ENCODE data around the gene CDKAL1. TPM values are rescaled to one million over a fixed set of nuclear protein-coding genes. Genes with fewer than 3 reads are reported as not detected.

Gene CDKAL1
- total RNA-seq, 1 donor from 2014 or later: 39.6 TPM

DNA sequence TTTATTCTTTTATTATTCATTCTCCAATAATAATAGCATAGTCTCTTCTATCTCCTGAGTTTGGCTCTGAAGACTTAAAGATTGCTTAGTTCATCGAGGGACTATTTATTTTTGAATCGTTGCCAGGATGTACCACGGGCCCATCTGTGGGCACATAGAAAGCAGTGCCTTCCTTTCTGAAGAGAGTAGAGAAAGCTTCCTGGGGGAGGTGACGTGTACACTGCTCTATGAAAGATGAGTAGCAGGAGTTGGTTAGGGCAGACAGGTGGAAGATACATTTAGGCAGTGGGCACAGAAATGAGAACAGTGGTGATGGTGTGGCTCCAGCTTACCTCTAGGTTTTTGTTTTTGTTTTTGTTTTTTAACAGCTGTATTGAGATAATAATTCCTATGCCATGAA lies 98.4 kb downstream of the CDKAL1 start:
- H3K4me1 ChIP-seq: peaks cover 20% of the 10 kb centered on the region
- H3K79me2 ChIP-seq (ENCODE audit: low read depth): peaks cover 22% of the 10 kb centered on the region
- H3K4me3 Mint-ChIP-seq: no peak overlapping the region
- H3K9me3 Mint-ChIP-seq: peaks cover 4% of the 10 kb centered on the region
- no peaks in the 10 kb centered on the region for H4K20me1 ChIP-seq (ENCODE audit: low read depth)
- H3K4me1 Mint-ChIP-seq: peaks cover 2% of the 10 kb centered on the region
- TF ChIP-seq CTCF (IDR thresholded peaks at IDR 0.05): no peak
- H3K9ac ChIP-seq: no peak overlapping the region
- no peaks in the 10 kb centered on the region for H3K27me3 Mint-ChIP-seq (ENCODE audit: insufficient read depth, low read depth)
- H3K36me3 Mint-ChIP-seq: peaks cover 9% of the 10 kb centered on the region
- H3K27ac ChIP-seq: no peak overlapping the region
- no peak overlapping the region for H3K4me3 ChIP-seq
- H3K4me2 ChIP-seq: no peak overlapping the region
- no peaks in the 10 kb centered on the region for H3K9me3 ChIP-seq (ENCODE audit: low read depth)
- no peaks in the 10 kb centered on the region for H3K36me3 ChIP-seq
- no peaks in the 10 kb centered on the region for H3K27me3 ChIP-seq
- no peak for DNase-seq (ENCODE audit: low spot score)
- H3K27ac Mint-ChIP-seq: peak overlapping the region; percentile 42
- peaks cover 11% of the 10 kb centered on the region for H3F3A ChIP-seq (ENCODE audit: low read depth)
- no peak overlapping the region for H2AFZ ChIP-seq (replicated peaks)

DNA sequence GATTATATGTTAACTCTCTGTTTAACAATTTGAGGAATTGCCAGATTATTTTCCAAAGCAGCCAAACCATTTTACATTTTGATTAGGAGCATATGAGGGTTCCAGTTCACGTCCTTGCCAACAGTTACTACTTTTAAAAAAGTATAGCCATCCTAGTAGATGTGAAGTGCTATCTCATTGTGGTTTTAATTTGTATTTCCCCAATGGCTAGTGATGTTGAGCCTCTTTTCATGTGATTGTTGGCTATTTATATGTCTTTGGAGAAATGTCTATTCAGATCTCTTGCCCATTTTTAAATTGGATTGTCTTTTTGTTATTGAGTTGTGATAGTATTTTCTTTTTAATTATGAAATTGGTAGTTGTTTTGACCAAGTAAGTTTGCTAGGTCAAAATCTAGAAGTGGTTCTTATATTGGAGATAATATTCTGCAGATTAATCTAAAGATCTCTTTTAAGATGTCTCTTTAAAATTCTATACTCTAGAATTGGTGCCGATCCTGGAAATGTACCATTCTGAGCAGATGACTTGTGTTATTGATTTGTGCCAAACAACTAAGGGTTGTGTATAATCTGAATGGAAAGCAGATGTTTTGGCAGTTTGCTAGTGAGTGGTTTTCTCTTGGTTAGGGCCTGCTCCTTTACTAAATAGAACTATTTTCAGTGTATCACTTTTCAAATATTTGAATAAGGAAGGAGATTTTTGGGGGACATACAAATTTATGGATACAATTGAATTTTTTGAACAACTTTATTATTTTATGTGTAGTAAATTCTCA lies 99.5 kb downstream of the CDKAL1 start:
- no peaks in the 10 kb centered on the region for H3K27me3 Mint-ChIP-seq (ENCODE audit: insufficient read depth, low read depth)

DNA sequence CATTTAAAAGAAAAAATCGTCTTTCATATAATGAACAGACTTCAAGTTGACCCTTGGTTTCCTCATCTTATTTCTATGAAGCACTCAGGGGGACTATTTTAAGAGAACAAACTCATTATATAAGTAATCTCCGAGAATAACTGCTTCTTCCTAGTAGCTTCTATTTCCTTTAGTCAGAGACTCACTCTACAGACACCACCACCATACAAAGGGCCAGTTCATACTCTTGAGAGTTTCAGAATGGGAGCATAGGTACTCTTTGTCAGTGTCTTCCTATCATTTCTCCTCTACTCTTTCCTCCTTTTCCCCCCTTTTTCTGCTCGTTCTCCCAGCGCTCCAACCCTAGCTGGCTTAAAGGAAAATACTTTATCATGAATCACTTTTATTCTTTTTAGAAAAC lies 104.9 kb downstream of the CDKAL1 start:
- Histone ChIP-seq H2AFZ (replicated peaks) (no peak overlapping the region), H3K9me3 (ENCODE audit: low read depth) (no peaks in the 10 kb centered on the region), H3K4me1 (peaks cover 10% of the 10 kb centered on the region), H3K4me3 (no peak overlapping the region), H3K27me3 (no peaks in the 10 kb centered on the region), H3K4me2 (no peak overlapping the region), H3K27ac (no peak overlapping the region), H3K79me2 (ENCODE audit: low read depth) (peaks cover 3% of the 10 kb centered on the region), H3K9ac (no peak overlapping the region), H4K20me1 (ENCODE audit: low read depth) (no peaks in the 10 kb centered on the region), H3F3A (ENCODE audit: low read depth) (no peaks in the 10 kb centered on the region), H3K36me3 (no peaks in the 10 kb centered on the region)
- no peak overlapping the region for H3K4me3 Mint-ChIP-seq
- peaks cover 8% of the 10 kb centered on the region for H3K36me3 Mint-ChIP-seq
- H3K27ac Mint-ChIP-seq: no peak overlapping the region
- peaks cover 8% of the 10 kb centered on the region for H3K4me1 Mint-ChIP-seq
- TF ChIP-seq CTCF (IDR thresholded peaks at IDR 0.05): no peak
- no peak for TF ChIP-seq EZH2phosphoT487 (IDR thresholded peaks at IDR 0.05)
- TF ChIP-seq EZH2 (IDR thresholded peaks at IDR 0.05): no peak
- peaks cover 4% of the 10 kb centered on the region for H3K9me3 Mint-ChIP-seq
- no peaks in the 10 kb centered on the region for H3K27me3 Mint-ChIP-seq (ENCODE audit: insufficient read depth, low read depth)
- DNase-seq (ENCODE audit: low spot score): no peak

More for the DNA sequence above, 99.5 kb downstream of the CDKAL1 start:
- Histone ChIP-seq H3K9ac (no peak overlapping the region), H2AFZ (replicated peaks) (no peak overlapping the region), H3K79me2 (ENCODE audit: low read depth) (peaks cover 13% of the 10 kb centered on the region), H3K4me3 (no peak overlapping the region), H3K4me1 (peaks cover 16% of the 10 kb centered on the region), H3K36me3 (no peaks in the 10 kb centered on the region), H3K27me3 (no peaks in the 10 kb centered on the region), H3F3A (ENCODE audit: low read depth) (peaks cover 11% of the 10 kb centered on the region), H3K27ac (no peak overlapping the region), H3K9me3 (ENCODE audit: low read depth) (no peaks in the 10 kb centered on the region), H4K20me1 (ENCODE audit: low read depth) (no peaks in the 10 kb centered on the region), H3K4me2 (no peak overlapping the region)
- no peak overlapping the region for H3K4me3 Mint-ChIP-seq
- DNase-seq (ENCODE audit: low spot score): no peak
- H3K27ac Mint-ChIP-seq: no peak overlapping the region
- peaks cover 4% of the 10 kb centered on the region for H3K9me3 Mint-ChIP-seq
- TF ChIP-seq EZH2 (IDR thresholded peaks at IDR 0.05) (no peak), EZH2phosphoT487 (IDR thresholded peaks at IDR 0.05) (no peak), CTCF (IDR thresholded peaks at IDR 0.05) (no peak)
- peaks cover 2% of the 10 kb centered on the region for H3K4me1 Mint-ChIP-seq
- H3K36me3 Mint-ChIP-seq: peaks cover 9% of the 10 kb centered on the region

Data from neural progenitor cell (in vitro differentiated cells).